ENCODE results near the gene PLEKHN1.

PLEKHN1 gene

DNA sequence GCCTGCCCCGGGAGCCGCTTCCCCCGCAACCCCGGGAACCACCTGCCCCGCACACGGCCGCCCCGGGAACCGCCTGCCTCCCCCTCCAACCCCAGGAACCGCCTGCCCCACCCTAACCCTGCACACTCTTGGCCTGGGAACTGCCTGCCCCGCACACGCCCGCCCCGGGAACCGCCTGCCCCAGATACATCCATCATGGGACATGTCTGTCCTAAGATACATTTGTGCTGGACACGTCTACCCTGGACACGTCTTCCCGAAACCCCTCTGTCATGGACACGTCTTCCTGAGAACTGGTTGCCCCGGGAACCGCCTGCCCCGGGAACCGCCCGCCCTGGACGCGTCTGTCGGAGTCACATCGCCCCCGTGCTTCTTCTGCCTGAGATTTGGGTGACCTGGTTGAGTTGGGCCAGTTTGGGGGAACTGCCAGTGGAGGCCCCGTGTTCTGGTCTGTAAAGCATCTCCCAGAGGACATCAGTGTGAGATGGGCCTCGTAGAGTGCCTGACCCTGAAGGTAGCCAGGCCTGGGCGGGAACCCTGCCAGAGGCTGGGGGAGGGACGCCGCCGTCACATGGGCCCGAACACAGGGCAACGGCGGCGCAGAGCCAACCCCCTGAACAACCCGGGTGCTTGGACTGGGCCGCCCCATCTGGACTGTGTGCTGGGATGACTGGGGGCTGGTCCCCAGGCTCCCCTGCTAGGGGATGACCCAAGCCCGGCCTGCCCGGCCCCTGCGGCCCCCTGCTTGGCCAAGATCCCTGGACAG lies 12.0 kb downstream of the PLEKHN1 start:
- no peak for DNase-seq (ENCODE audit: low read depth, low spot score)
- no peak overlapping the region for H3K9ac ChIP-seq (ENCODE audit: insufficient read length)
- H3K9me3 ChIP-seq (ENCODE audit: low read depth, low read length): no peaks in the 10 kb centered on the region
- TF ChIP-seq FOXP2 (optimal IDR thresholded peaks at IDR 0.05; ENCODE audit: control extremely low read depth, extremely low read length, insufficient read depth) (no peak), POLR2AphosphoS5 (IDR thresholded peaks at IDR 0.05; ENCODE audit: borderline replicate concordance, low read depth, low read length) (no peak), EZH2 (IDR thresholded peaks at IDR 0.05) (no peak)
- H3K4me3 ChIP-seq: no peak overlapping the region
- H3K36me3 ChIP-seq (ENCODE audit: insufficient read depth, low read length): no peaks in the 10 kb centered on the region
- no peak overlapping the region for H3K27ac ChIP-seq

DNA sequence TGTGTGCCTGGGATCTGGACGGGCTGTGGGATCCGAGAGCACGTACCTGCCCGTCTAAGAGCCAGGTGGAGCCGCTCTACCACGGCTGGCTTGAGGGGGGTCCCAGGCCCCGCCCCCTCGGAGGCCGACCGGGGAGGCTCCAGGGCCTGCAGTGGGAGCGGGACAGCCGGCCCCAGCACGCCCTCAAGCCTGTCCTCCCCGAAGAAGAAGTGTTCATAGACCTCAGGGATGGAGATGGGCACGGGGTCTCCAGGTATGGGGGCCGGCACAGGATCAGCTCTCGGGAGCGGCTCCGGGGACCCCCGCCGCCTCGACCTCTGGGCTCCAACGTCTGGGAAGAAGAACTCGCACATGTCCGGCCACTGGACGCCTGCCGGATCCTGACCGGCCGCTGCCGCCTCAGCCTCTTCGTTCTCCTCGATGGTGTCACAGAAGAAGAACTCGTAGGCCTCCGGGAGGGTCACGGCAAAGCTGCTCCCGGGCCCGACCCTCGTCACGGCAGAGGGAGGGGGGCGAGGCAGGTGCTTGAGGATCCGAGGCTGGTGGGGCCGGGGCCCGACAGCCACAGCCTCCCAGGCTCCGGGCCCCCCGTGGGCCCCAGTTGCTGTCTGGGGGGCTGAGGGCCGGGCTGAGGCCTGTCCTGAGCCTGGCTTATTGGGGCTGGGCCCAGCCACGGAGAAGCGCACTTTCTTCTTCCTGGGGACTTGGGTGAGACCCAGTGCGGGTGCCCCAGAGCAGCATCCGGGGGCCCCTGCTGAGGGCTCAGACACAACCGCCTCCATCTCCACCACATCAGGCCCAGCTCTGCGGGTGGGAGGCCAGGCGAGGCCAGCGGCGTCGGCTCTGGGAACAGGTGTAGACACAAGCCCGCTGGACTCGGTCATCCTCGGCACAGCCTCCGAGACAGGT lies 12.8 kb downstream of the PLEKHN1 start:
- Histone ChIP-seq H3K27ac (no peak overlapping the region), H3K9me3 (ENCODE audit: low read depth, low read length) (no peaks in the 10 kb centered on the region), H3K4me3 (no peak overlapping the region), H3K36me3 (ENCODE audit: insufficient read depth, low read length) (no peaks in the 10 kb centered on the region), H3K9ac (ENCODE audit: insufficient read length) (no peak overlapping the region)
- no peak for DNase-seq (ENCODE audit: low read depth, low spot score)
- no peak for TF ChIP-seq POLR2AphosphoS5 (IDR thresholded peaks at IDR 0.05; ENCODE audit: borderline replicate concordance, low read depth, low read length)
- TF ChIP-seq FOXP2 (optimal IDR thresholded peaks at IDR 0.05; ENCODE audit: control extremely low read depth, extremely low read length, insufficient read depth): no peak
- no peak for TF ChIP-seq EZH2 (IDR thresholded peaks at IDR 0.05)

DNA sequence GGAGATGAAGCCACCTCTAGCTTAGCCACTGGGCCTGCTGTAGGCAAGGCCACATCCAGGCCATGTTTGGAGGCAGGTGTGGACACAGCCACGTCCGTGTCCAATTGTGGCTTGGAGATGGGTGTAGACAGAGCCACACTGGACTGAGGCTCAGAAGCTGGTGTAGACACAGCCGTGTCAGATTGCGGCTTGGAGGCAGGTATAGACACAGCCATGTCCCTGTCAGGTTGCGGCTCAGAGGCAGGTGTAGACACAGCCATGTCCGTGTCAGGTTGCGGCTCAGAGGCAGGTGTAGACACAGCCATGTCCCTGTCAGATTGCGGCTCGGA lies 13.4 kb downstream of the PLEKHN1 start:
- no peak for DNase-seq (ENCODE audit: low read depth, low spot score)
- Histone ChIP-seq H3K36me3 (ENCODE audit: insufficient read depth, low read length) (no peaks in the 10 kb centered on the region), H3K4me3 (no peak overlapping the region), H3K27ac (no peak overlapping the region), H3K9ac (ENCODE audit: insufficient read length) (no peak overlapping the region), H3K9me3 (ENCODE audit: low read depth, low read length) (no peaks in the 10 kb centered on the region)
- no peak for TF ChIP-seq EZH2 (IDR thresholded peaks at IDR 0.05)
- no peak for TF ChIP-seq FOXP2 (optimal IDR thresholded peaks at IDR 0.05; ENCODE audit: control extremely low read depth, extremely low read length, insufficient read depth)
- TF ChIP-seq POLR2AphosphoS5 (IDR thresholded peaks at IDR 0.05; ENCODE audit: borderline replicate concordance, low read depth, low read length): no peak

DNA sequence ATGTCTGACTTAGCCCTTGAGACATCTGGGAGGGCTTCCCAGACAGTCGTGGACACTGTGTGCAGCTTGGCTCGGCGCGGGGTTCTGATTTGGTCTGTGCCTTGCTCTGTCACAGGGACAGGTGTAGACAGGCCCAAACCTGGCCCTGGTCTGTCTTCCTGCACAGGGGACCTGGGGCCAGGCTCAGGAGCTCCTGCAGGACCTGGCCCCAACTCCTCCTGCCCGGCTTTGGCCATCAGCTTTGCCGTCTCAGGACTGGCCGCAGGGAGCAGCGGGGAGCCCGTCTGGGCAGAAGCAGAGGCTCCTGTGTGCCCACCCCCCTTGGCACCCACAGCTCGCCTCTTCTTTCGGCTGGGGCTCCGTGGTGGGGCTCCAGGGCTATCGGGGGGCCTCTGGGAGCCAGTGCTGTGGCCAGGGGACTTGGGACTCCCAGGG lies 13.9 kb downstream of the PLEKHN1 start:
- H3K4me3 ChIP-seq: no peak overlapping the region
- no peak for TF ChIP-seq POLR2AphosphoS5 (IDR thresholded peaks at IDR 0.05; ENCODE audit: borderline replicate concordance, low read depth, low read length)
- no peak for TF ChIP-seq EZH2 (IDR thresholded peaks at IDR 0.05)
- TF ChIP-seq FOXP2 (optimal IDR thresholded peaks at IDR 0.05; ENCODE audit: control extremely low read depth, extremely low read length, insufficient read depth): no peak
- DNase-seq (ENCODE audit: low read depth, low spot score): no peak
- no peak overlapping the region for H3K27ac ChIP-seq
- H3K9ac ChIP-seq (ENCODE audit: insufficient read length): no peak overlapping the region
- no peaks in the 10 kb centered on the region for H3K9me3 ChIP-seq (ENCODE audit: low read depth, low read length)
- H3K36me3 ChIP-seq (ENCODE audit: insufficient read depth, low read length): no peaks in the 10 kb centered on the region

DNA sequence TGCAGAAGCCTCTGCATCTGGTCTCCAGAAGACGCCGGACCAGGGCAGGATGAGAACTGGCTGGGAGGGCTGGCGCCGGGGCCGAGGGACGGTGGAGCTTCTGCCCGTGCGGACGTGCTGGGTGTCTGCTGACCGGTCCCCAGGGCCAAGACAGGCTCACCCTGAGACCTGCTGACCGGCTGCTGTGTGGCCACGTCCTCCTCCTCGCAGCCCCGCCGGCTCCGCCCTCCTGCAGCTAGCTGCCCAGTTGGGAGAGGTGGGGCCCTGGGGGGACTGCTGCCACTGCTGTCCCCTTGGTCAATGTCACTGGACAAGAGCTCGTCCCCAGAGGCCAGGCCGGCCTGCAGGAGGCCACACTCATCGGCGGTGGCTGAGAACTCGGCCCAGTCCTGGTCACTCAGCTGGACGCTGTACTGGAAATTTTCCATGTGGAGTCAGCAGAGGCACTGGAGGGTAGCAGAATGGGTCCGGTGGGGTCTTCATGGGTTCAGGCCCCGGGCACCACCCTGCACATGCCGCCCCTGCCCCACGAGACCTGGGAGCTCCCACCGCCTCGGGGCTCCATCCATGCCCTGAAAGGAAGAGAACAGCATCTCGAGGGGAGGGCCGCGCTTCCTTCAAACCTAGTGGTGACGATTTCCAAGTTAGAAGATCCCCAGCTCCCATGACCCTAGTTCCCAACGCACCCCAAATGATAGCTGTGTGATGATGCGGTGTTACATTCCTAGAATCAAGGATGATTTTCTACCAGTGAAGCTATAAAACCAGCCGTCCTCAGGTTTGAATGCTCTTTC lies 14.5 kb downstream of the PLEKHN1 start:
- Histone ChIP-seq H3K4me3 (no peak overlapping the region), H3K9me3 (ENCODE audit: low read depth, low read length) (no peaks in the 10 kb centered on the region), H3K27ac (no peak overlapping the region), H3K36me3 (ENCODE audit: insufficient read depth, low read length) (no peaks in the 10 kb centered on the region), H3K9ac (ENCODE audit: insufficient read length) (no peak overlapping the region)
- no peak for DNase-seq (ENCODE audit: low read depth, low spot score)
- TF ChIP-seq POLR2AphosphoS5 (IDR thresholded peaks at IDR 0.05; ENCODE audit: borderline replicate concordance, low read depth, low read length) (no peak), FOXP2 (optimal IDR thresholded peaks at IDR 0.05; ENCODE audit: control extremely low read depth, extremely low read length, insufficient read depth) (no peak), EZH2 (IDR thresholded peaks at IDR 0.05) (no peak)

DNA sequence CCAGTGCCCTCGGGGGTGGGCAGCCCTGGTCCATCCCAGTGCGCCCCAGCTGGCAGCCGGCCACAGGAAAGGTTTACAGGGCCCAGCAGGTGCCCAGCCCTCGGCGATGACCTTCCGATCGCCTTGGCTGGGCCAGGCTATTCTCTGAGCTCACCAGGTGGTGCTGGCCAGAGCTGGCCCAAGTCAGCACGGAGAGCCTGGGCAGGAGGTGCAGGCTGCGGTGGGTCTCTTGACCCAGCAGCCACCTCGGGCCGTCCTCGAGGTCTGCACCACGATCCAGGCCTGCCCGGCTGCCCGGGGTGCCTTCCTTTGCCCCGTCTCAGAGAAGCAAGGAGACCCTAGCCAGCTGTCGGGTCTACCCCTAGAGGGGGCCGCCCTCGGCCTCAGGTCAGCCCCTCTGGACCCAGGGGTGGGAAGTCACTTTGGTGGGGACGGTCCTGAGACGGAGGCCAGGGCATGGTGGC lies 15.2 kb downstream of the PLEKHN1 start:
- H3K9me3 ChIP-seq (ENCODE audit: low read depth, low read length): no peaks in the 10 kb centered on the region
- H3K36me3 ChIP-seq (ENCODE audit: insufficient read depth, low read length): no peaks in the 10 kb centered on the region
- no peak for TF ChIP-seq POLR2AphosphoS5 (IDR thresholded peaks at IDR 0.05; ENCODE audit: borderline replicate concordance, low read depth, low read length)
- no peak for TF ChIP-seq FOXP2 (optimal IDR thresholded peaks at IDR 0.05; ENCODE audit: control extremely low read depth, extremely low read length, insufficient read depth)
- TF ChIP-seq EZH2 (IDR thresholded peaks at IDR 0.05): no peak
- no peak overlapping the region for H3K27ac ChIP-seq
- DNase-seq (ENCODE audit: low read depth, low spot score): no peak
- H3K9ac ChIP-seq (ENCODE audit: insufficient read length): no peak overlapping the region
- no peak overlapping the region for H3K4me3 ChIP-seq

DNA sequence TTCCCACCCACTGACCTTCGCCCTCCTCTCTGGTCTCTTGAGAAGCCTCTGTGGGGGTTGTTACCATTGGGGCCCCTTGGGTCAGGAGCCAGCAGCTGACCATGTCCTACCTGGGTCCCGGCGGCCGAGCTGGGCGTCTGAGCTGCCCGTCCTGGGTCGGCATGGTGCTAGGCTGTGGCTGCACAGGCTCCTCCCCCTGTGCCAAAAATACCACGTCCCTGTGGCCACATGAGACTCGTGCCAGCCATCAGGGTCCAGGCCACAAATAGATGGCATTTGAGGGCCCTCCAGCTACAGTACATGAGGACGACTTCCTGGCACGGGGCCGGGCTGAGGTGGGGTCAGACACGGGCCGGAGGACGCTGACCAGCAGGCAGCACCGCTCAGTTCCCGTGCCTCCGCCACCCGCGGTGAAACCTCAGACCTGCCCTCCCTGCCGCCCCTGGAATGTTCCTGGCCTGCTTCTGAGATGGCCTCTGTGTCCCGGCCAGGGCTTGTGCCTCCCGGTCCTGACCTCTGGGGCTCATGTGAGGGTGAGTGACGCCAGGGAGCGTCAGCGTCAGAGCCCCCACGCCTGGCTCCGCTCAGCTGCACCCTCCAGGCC lies 15.8 kb downstream of the PLEKHN1 start, which contains the start of gene PERM1:
Gene PERM1, minus strand, starts transcription at position 139 of the 604 bp plus-strand sequence. CDS start 1,064 bp downstream, outside the sequence.
- H3K4me3 ChIP-seq: no peak within 1 kb of the TSS
- no peak within 1 kb of the TSS for H3K9ac ChIP-seq (ENCODE audit: insufficient read length)
- no peak within 1 kb of the TSS for H3K27ac ChIP-seq
- H3K9me3 ChIP-seq (ENCODE audit: low read depth, low read length): no peaks in the 10 kb centered on the region
- DNase-seq (ENCODE audit: low read depth, low spot score): no peak
- TF ChIP-seq FOXP2 (optimal IDR thresholded peaks at IDR 0.05; ENCODE audit: control extremely low read depth, extremely low read length, insufficient read depth): no peak
- H3K36me3 ChIP-seq (ENCODE audit: insufficient read depth, low read length): no peaks in the 10 kb centered on the region

All from SK-N-MC (cell line).